ENCODE measurements around the gene PSPN. TPM values are rescaled to one million over a fixed set of nuclear protein-coding genes. Genes with fewer than 3 reads are reported as not detected.
A peak's percentile ranks its signal among the peaks of the same experiment; 100 is the strongest.

Gene PSPN
- total RNA-seq = 1 to 10 TPM; 2.0 to 3.4 TPM

- ATAC-seq (no peak), DNase-seq (ENCODE audit: low spot score in 2 of 2) (no peak)
- Mint-ChIP-seq H3K27ac (peak within 1 kb of the TSS in 1 of 2 donors; percentile 50), H3K36me3 (peaks cover 6 to 9% of the 10 kb centered on the region in 2 donors), H3K9me3 (no peaks in the 10 kb centered on the region)
Measured at GRCh38 chr19:6375411-6376010, at the start of gene PSPN. Gene PSPN, minus strand, starts transcription at chr19:6375933. Its CDS starts 84 bp downstream, at chr19:6375849.

GRCh38 chr19:6424939-6425731 is 49.4 kb upstream of the PSPN start:
- H3K36me3 Mint-ChIP-seq = peaks cover 12 to 17% of the 10 kb centered on the region in 2 donors
- H3K27ac Mint-ChIP-seq = peak overlapping the region; percentile 95 to 97
- no peaks in the 10 kb centered on the region for H3K9me3 Mint-ChIP-seq
- ATAC-seq (peak; percentile 89 to 90), DNase-seq (ENCODE audit: low spot score in 2 of 2) (peak; percentile 95 to 100)

- Mint-ChIP-seq H3K36me3 (peaks cover 12 to 17% of the 10 kb centered on the region in 2 donors), H3K9me3 (no peaks in the 10 kb centered on the region)
- peak in 1 of 2 donors; percentile 25 for DNase-seq (ENCODE audit: low spot score in 2 of 2)
Measured at GRCh38 chr19:6424195-6424938, 48.6 kb upstream of the PSPN start, which contains the start of gene KHSRP. Gene KHSRP, minus strand, starts transcription at chr19:6424811. Its CDS starts 110 bp downstream, at chr19:6424701.

GRCh38 chr19:6423499-6424194 is 47.9 kb upstream of the PSPN start:
- Mint-ChIP-seq H3K9me3 (no peaks in the 10 kb centered on the region), H3K36me3 (peaks cover 12 to 23% of the 10 kb centered on the region in 2 donors), H3K27ac (peak overlapping the region; percentile 83 to 96)
- no peak for ATAC-seq
- DNase-seq (ENCODE audit: low spot score in 2 of 2) = peak in 1 of 2 donors; percentile 51

More at GRCh38 chr19:6424195-6424938, 48.6 kb upstream of the PSPN start, which contains the start of gene KHSRP:
- ATAC-seq = no peak
- H3K27ac Mint-ChIP-seq = peak within 1 kb of the TSS; percentile 95 to 97

GRCh38 chr19:6421075-6422014 is 45.6 kb upstream of the PSPN start:
- Mint-ChIP-seq H3K36me3 (peaks cover 12 to 31% of the 10 kb centered on the region in 2 donors), H3K9me3 (no peaks in the 10 kb centered on the region), H3K27ac (peak overlapping the region in 1 of 2 donors; percentile 79)
- DNase-seq (ENCODE audit: low spot score in 2 of 2) (no peak), ATAC-seq (no peak)

GRCh38 chr19:6418562-6418932 is 42.8 kb upstream of the PSPN start:
- ATAC-seq = no peak
- peaks cover 21 to 28% of the 10 kb centered on the region in 2 donors for H3K36me3 Mint-ChIP-seq
- DNase-seq (ENCODE audit: low spot score in 2 of 2) = no peak
- H3K9me3 Mint-ChIP-seq = no peaks in the 10 kb centered on the region
- peak overlapping the region; percentile 33 to 44 for H3K27ac Mint-ChIP-seq

GRCh38 chr19:6417713-6418561 is 42.2 kb upstream of the PSPN start:
- Mint-ChIP-seq H3K36me3 (peaks cover 15 to 23% of the 10 kb centered on the region in 2 donors), H3K9me3 (no peaks in the 10 kb centered on the region), H3K27ac (peak overlapping the region in 1 of 2 donors; percentile 44)
- DNase-seq (ENCODE audit: low spot score in 2 of 2) (no peak), ATAC-seq (no peak)

GRCh38 chr19:6416658-6417405 is 41.1 kb upstream of the PSPN start:
- no peak for ATAC-seq

GRCh38 chr19:6415591-6416190 is 40.0 kb upstream of the PSPN start:
- Mint-ChIP-seq H3K9me3 (no peaks in the 10 kb centered on the region), H3K27ac (peak overlapping the region in 1 of 2 donors; percentile 14), H3K36me3 (peaks cover 13 to 14% of the 10 kb centered on the region in 2 donors)
- ATAC-seq (peak in 1 of 2 donors; percentile 6), DNase-seq (ENCODE audit: low spot score in 2 of 2) (no peak)

More at GRCh38 chr19:6416658-6417405, 41.1 kb upstream of the PSPN start:
- peaks cover 13 to 14% of the 10 kb centered on the region in 2 donors for H3K36me3 Mint-ChIP-seq
- no peaks in the 10 kb centered on the region for H3K9me3 Mint-ChIP-seq
- H3K27ac Mint-ChIP-seq = no peak overlapping the region
- no peak for DNase-seq (ENCODE audit: low spot score in 2 of 2)

GRCh38 chr19:6414793-6415590 is 39.3 kb upstream of the PSPN start:
- DNase-seq (ENCODE audit: low spot score in 2 of 2) = no peak
- Mint-ChIP-seq H3K9me3 (no peaks in the 10 kb centered on the region), H3K36me3 (peaks cover 13 to 14% of the 10 kb centered on the region in 2 donors), H3K27ac (no peak overlapping the region)
- peak in 1 of 2 donors; percentile 6 for ATAC-seq

- H3K36me3 Mint-ChIP-seq = peaks cover 11 to 13% of the 10 kb centered on the region in 2 donors
- no peak for ATAC-seq
Measured at GRCh38 chr19:6413721-6414643, 38.2 kb upstream of the PSPN start.

GRCh38 chr19:6413291-6413690 is 37.6 kb upstream of the PSPN start:
- ATAC-seq = no peak
- H3K36me3 Mint-ChIP-seq = peaks cover 5 to 13% of the 10 kb centered on the region in 2 donors
- H3K9me3 Mint-ChIP-seq = no peaks in the 10 kb centered on the region
- DNase-seq (ENCODE audit: low spot score in 2 of 2) = no peak
- no peak overlapping the region for H3K27ac Mint-ChIP-seq

More at GRCh38 chr19:6413721-6414643, 38.2 kb upstream of the PSPN start:
- Mint-ChIP-seq H3K9me3 (no peaks in the 10 kb centered on the region), H3K27ac (no peak overlapping the region)
- no peak for DNase-seq (ENCODE audit: low spot score in 2 of 2)

Data from activated naive CD4-positive, alpha-beta T cell treated with anti-CD3 and anti-CD28 coated beads, Interleukin-2, amount 50 U/mL, for 72 hours (primary cell).